K562 (cell line): Measurements from ENCODE around the gene HSPB1.

Source experiments
- CBX3 ChIP-seq, 2 experiments: IDR thresholded peaks; 1 replicate in 1 of 2; 2 replicates in 1 of 2; pipeline ENCODE4 v1.6.1; 2012; ENCODE audit warnings: inconsistent platforms in 2 of 2, low read length in 2 of 2, borderline replicate concordance in 1 of 2, control low read depth in 1 of 2
- ELF1 ChIP-seq: fragments of 200-800 bp; sonication (Bioruptor generic); IDR thresholded peaks from 2 replicates; pipeline ENCODE4 v1.6.1; 2016; ENCODE audit warnings: missing genetic modification characterization, missing compliant biosample characterization
- FOXA1 ChIP-seq: fragments of 450-650 bp; IDR thresholded peaks from 2 replicates; pipeline ENCODE4 v1.6.1; 2016; ENCODE audit warnings: mild to moderate bottlenecking, borderline replicate concordance
- FOXJ3 ChIP-seq: sonication (generic); formaldehyde crosslinking; IDR thresholded peaks from 2 replicates; pipeline ENCODE4 v1.4.0; 2020; ENCODE audit warnings: mild to moderate bottlenecking, missing genetic modification reagents
- JUNB ChIP-seq: fragments of 450-650 bp; formaldehyde crosslinking; conservative IDR thresholded peaks from 2 replicates; pipeline ENCODE4 v1.4.0; 2020; ENCODE audit warnings: mild to moderate bottlenecking
- NR3C1 ChIP-seq: sonication (generic); formaldehyde crosslinking; IDR thresholded peaks from 2 replicates; pipeline ENCODE4 v1.8.1; 2022; ENCODE audit warnings: missing genetic modification reagents
- TAF1 ChIP-seq: IDR thresholded peaks from 2 replicates; pipeline ENCODE4 v1.6.1; 2011; ENCODE audit warnings: mild to moderate bottlenecking, low read length, moderate library complexity; ENCODE audit not compliant: insufficient read depth, control insufficient read depth, severe bottlenecking; ENCODE audit errors: extremely low read depth
- ZNF699 ChIP-seq: fragments of 250-450 bp; sonication (Bioruptor Pico); IDR thresholded peaks from 2 replicates; pipeline ENCODE4 v1.8.0; 2021; ENCODE audit warnings: mild to moderate bottlenecking, moderate library complexity; ENCODE audit not compliant: insufficient replicate concordance
- TF ChIP-seq, protein P1 (sequence below), 2 experiments: fragments of 450-650 bp; conservative IDR thresholded peaks; 2 replicates each; pipeline ENCODE4 v1.6.1; 2017; ENCODE audit warnings: mild to moderate bottlenecking in 2 of 2, moderate library complexity in 2 of 2
- TF ChIP-seq, protein P2 (sequence below), 3 experiments: IDR thresholded peaks in 2 of 3; conservative IDR thresholded peaks in 1 of 3; 2 replicates each; pipeline ENCODE4 v1.5.1; 2011 to 2012; ENCODE audit warnings: low read length in 3 of 3, mild to moderate bottlenecking in 3 of 3, control low read depth in 2 of 3, improper control_type of control experiment in 1 of 3, inconsistent platforms in 1 of 3, low read depth in 1 of 3, mixed read lengths in 1 of 3, moderate library complexity in 1 of 3; ENCODE audit not compliant: insufficient read depth in 2 of 3

GRCh38 chr7:76260171-76260703, 42.2 kb upstream of the HSPB1 start:
- TF ChIP-seq NR3C1 (CRISPR knock-in tag) (no peak), JUNB (no peak), ELF1 (tag) (no peak), ZNF699 (CRISPR knock-in tag) (no peak), FOXA1 (no peak), TAF1 (no peak), CBX3 (IDR thresholded peaks at IDR 0.05; ENCODE audit: borderline replicate concordance in 1 of 2, low read length in 2 of 2) (no peak), FOXJ3 (CRISPR knock-in tag) (no peak)
- TF ChIP-seq, protein P1, sequence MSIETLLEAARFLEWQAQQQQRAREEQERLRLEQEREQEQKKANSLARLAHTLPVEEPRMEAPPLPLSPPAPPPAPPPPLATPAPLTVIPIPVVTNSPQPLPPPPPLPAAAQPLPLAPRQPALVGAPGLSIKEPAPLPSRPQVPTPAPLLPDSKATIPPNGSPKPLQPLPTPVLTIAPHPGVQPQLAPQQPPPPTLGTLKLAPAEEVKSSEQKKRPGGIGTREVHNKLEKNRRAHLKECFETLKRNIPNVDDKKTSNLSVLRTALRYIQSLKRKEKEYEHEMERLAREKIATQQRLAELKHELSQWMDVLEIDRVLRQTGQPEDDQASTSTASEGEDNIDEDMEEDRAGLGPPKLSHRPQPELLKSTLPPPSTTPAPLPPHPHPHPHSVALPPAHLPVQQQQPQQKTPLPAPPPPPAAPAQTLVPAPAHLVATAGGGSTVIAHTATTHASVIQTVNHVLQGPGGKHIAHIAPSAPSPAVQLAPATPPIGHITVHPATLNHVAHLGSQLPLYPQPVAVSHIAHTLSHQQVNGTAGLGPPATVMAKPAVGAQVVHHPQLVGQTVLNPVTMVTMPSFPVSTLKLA (conservative IDR thresholded peaks at IDR 0.05), result no peak
- TF ChIP-seq, protein P2, sequence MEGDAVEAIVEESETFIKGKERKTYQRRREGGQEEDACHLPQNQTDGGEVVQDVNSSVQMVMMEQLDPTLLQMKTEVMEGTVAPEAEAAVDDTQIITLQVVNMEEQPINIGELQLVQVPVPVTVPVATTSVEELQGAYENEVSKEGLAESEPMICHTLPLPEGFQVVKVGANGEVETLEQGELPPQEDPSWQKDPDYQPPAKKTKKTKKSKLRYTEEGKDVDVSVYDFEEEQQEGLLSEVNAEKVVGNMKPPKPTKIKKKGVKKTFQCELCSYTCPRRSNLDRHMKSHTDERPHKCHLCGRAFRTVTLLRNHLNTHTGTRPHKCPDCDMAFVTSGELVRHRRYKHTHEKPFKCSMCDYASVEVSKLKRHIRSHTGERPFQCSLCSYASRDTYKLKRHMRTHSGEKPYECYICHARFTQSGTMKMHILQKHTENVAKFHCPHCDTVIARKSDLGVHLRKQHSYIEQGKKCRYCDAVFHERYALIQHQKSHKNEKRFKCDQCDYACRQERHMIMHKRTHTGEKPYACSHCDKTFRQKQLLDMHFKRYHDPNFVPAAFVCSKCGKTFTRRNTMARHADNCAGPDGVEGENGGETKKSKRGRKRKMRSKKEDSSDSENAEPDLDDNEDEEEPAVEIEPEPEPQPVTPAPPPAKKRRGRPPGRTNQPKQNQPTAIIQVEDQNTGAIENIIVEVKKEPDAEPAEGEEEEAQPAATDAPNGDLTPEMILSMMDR (IDR thresholded peaks at IDR 0.05 in 2 of 3, conservative IDR thresholded peaks at IDR 0.05 in 1 of 3; ENCODE audit: insufficient read depth in 2 of 3, low read depth in 1 of 3, low read length in 3 of 3), result no peak
